HG03066 (cell line): ENCODE results near the gene EIF2AK3.
"Not testable (repeated sequence)": the region's sequence is repeated elsewhere in the genome, so short reads cannot be mapped to it uniquely, and the experiment has no call there.

Experiments
- ATAC-seq: cut with Tn5 transposase; IDR thresholded peaks from one replicate; pipeline ENCODE4 v1.9.1; 2021; ENCODE audit warnings: low read depth; ENCODE audit not compliant: unreplicated experiment

The EIF2AK3 gene

GRCh38 chr2:88627055-88627855 lies at the start of gene EIF2AK3:
EIF2AK3 (minus strand) TSS chr2:88627464; CDS start chr2:88627274, 190 bp downstream.
- peak; percentile 86 for ATAC-seq

DNA sequence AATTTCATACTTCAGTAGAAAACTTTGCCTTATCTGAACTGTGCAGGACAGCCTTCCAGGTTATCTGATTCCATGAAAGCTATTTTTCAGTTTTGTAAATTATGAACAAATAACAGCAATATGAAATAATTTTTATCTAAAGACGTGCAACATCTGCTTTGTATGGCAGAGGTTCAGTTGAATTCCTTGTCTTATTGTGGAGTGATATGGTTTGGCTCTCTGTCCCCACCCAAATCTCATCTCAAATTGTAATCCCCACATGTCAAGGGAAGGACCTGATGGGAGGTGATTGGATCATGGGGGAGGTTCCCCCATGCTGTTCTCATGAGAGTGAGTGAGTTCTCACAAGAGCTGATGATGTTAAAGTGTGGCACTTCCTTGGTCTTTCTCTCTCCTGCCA lies 46.1 kb upstream of the EIF2AK3 start:
- ATAC-seq = no peak

DNA sequence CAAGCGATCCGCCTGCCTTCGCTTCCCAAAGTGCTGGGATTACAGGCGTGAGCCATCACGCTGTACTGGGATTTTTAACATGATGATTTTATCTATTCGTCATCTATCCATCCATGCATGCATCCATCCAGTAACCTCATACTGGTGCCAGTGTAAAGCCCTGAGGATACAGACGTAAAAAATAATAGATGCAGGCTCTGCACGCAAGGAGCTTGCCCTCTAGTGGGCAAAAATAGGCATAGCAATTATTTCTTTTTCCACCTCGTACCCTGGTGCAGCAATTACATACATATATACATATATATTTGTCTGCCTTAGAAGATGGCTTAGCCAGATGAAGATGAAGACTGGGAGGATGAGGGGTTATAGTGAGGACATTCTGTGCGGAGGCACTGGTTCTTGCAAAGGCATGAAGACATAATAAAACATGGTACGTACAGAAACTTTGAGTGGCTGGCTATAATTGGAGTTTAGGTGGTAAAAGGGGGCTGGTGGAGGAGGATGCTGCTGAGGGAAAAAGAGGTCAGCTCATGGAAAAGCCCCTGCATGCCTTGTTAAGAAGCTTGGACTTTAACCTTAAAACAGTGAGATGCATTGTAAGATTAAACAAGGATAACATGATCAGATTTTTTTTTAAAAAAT lies 44.6 kb upstream of the EIF2AK3 start:
- no peak for ATAC-seq

GRCh38 chr2:88669482-88670214 lies 42.4 kb upstream of the EIF2AK3 start:
- ATAC-seq = no peak

DNA sequence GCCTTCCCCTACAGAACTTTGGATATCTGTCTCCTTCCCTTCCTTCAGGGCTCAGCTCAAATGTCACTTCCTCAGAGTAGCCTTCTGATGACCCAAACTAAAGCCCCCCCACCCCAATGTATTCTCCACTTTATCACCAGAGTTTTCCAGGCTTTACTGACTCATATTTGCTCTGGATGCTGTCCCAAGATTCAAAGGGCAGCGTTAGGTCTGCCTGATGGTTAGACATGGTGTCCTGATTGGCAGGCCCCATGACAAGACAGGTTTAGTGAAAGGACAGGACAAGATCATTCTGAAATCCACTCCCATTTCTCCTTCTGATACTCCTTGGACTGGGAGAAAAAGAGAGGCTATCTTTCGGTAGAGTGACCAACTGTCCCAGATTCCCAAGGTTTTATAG lies 41.6 kb upstream of the EIF2AK3 start:
- ATAC-seq = no peak

DNA sequence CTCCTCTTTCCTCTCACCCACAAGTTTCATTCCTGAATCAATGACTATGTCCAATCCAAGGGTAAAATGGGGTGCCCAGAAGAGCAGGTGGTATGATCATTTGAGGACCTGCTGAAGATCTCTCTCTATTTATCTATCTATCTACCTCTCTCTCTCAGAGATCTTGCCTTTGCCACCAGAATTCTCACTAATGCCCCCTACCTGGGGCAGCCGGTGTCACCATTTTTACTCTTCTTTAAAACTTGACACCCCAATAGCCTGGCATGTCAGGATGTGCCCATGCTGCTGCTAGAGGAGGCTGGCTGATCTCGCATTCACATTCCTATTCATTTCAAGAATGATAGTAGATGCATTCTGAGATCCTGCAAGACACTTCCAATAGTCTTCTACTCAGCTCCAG lies 40.0 kb upstream of the EIF2AK3 start:
- ATAC-seq = no peak

DNA sequence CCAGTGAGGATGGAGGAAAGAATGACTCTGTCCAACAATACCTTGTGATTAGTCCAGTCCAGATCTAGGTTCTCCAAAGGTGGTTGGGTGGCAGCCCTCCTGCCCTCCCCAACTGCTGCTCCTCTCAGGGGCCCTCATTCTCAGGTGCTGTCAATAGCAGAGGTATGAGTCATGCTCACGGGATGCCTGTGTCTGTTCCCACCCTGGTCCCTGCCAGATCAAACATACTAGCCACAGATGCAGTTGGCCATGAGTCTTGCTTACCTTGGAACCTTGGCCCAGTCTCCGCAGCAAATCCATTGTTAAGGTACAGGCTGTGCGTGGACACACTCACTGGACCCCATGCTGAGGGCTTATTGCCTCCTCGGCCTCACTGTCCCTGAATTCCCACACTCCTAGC lies 39.3 kb upstream of the EIF2AK3 start:
- no peak for ATAC-seq

GRCh38 chr2:88660622-88661021 lies 33.4 kb upstream of the EIF2AK3 start:
- ATAC-seq = no peak

DNA sequence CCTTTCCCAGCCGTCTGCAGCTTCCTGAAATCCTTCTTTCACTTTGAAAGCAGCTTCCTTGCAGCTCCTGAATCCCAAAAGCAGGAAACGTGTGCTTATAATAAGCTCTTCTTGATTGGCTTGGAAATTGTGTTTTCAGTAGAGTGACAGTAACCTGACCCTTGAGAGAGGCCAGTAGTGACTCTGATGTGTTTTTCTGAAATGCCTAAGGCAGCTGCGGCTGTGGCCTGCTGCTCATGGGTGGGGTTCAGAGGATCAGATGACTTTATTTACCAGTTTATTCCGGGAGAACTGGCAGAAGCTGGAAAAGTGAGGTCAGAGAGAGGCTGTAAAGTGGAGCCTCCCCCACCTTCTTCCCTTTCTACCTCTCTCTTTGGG lies 32.3 kb upstream of the EIF2AK3 start:
- no peak for ATAC-seq

GRCh38 chr2:88658881-88659537 lies 31.7 kb upstream of the EIF2AK3 start:
- ATAC-seq = no peak

GRCh38 chr2:88658326-88658725 lies 31.1 kb upstream of the EIF2AK3 start:
- ATAC-seq = no peak

- no peak for ATAC-seq
These were observed 29.9 kb upstream of the EIF2AK3 start for GRCh38 chr2:88657131-88657530.

GRCh38 chr2:88656690-88657089 lies 29.4 kb upstream of the EIF2AK3 start:
- ATAC-seq = no peak

GRCh38 chr2:88654714-88655113 lies 27.4 kb upstream of the EIF2AK3 start:
- no peak for ATAC-seq

DNA sequence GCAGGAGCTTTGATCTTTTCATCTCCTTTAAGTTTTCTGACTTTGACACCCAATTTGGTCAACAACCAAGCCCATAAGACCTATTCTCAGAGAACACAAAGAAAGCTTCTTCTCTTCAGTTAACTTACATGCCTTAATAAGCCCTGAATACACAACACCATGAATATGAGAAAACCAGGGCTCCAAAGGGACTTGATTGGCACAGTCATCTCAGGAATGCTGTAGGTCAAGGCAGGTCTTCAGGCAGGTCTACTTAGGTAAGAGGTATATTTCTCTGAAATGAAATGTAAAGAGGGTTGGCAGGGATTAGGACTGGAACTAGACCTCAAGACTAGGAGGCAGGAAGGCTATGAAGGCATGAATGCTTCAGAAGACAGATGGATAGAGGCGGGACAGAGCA lies 24.4 kb upstream of the EIF2AK3 start:
- ATAC-seq = no peak

DNA sequence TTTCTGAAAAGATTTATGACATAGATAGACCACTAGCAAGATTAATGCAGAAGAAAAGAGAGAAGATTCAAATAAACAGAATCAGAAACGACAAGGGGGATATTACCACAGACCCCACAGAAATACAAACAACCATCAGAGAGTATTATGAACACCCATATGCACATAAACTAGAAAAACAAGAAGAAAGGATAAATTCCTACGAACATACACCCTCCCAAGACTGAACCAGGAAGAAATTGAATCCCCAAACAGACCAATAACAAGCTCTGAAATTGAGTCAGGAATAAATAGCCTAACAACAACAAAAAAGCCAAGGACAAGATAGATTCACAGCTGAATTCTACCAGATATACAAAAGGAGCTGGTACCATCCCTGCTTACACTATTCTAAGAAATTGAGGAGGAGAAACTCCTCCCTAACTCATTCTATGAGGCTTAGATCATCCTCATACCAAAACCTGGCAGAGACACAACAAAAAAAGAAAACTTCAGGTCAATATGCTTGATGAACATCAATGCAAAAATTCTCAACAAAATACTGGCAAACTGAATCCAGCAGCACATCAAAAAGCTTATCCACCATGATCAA lies 18.1 kb upstream of the EIF2AK3 start:
- ATAC-seq = not testable (repeated sequence)

DNA sequence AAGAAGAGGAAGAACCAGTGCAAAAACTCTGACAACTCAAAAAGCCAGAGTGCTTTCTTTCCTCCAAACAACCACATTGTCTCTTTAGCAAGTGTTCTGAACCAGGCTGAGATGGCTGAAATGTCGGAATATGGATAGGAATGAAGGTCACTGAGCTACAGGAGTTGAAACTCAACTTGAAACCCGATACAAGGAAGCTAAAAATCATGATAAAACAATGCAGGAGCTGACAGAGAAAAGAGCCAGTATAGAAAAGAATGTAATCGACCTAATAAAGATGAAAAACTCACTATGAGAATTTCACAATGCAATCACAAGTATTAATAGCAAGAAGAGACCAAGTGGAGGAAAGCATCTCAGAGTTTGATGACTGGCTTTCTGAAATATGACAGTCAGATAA lies 15.0 kb upstream of the EIF2AK3 start:
- no peak for ATAC-seq

- ATAC-seq = no peak
These were observed 14.1 kb upstream of the EIF2AK3 start for GRCh38 chr2:88641330-88641729.

- no peak for ATAC-seq
These were observed 12.6 kb upstream of the EIF2AK3 start for GRCh38 chr2:88639865-88640264.

DNA sequence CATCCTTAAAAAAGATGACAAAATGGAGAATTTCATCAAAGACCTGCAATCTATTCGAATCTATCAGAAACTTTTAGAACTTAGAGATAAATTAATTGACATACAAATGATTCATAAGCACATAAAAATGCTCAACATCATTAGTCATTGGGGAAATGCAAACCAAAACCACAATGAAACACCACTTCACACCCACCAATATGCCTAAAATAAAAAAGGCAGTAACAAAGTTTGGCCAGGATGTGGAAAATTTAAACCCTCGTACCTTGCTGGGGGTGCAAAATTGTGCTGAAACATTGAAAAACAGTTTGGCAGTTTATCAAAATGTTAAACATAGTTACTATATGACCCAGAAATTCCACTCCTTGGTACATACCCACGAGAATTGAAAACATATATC lies 11.5 kb upstream of the EIF2AK3 start:
- no peak for ATAC-seq
